ENCODE results near the gene RAPGEF5.

DNA sequence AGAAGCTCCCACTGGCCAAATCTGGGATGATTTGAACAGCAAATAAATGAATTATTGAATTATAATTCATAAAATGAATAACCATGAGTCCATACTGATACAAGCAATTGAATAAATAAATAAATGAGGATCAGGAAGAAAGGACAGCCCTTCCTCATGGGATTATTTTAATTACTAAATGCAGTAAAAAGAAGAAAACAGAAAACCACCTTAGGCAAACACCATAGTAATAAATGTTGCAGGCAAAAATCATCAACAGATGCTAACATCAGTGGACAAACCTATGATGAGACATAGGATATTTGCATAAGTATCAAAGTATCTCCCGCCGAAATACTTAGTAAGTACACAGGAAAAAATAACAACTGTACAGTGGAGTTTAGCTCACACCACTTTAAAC lies 33.2 kb downstream of the RAPGEF5 start:
- TF ChIP-seq, protein P1, sequence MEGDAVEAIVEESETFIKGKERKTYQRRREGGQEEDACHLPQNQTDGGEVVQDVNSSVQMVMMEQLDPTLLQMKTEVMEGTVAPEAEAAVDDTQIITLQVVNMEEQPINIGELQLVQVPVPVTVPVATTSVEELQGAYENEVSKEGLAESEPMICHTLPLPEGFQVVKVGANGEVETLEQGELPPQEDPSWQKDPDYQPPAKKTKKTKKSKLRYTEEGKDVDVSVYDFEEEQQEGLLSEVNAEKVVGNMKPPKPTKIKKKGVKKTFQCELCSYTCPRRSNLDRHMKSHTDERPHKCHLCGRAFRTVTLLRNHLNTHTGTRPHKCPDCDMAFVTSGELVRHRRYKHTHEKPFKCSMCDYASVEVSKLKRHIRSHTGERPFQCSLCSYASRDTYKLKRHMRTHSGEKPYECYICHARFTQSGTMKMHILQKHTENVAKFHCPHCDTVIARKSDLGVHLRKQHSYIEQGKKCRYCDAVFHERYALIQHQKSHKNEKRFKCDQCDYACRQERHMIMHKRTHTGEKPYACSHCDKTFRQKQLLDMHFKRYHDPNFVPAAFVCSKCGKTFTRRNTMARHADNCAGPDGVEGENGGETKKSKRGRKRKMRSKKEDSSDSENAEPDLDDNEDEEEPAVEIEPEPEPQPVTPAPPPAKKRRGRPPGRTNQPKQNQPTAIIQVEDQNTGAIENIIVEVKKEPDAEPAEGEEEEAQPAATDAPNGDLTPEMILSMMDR (IDR thresholded peaks at IDR 0.05 in 4 of 5, conservative IDR thresholded peaks at IDR 0.05 in 1 of 5): no peak
- TF ChIP-seq POLR2A (IDR thresholded peaks at IDR 0.05): no peak

Measured in gastrocnemius medialis (tissue), 4 donors.